ENCODE data around the gene DDR2.

Gene DDR2

GRCh38 chr1:162671664-162672410, 39.6 kb downstream of the DDR2 start:
- CTCF ChIA-PET, result no interaction called here
- no peak for DNase-seq (ENCODE audit: extremely low spot score)
- POLR2A ChIA-PET, result no interaction called here
- TF ChIP-seq FOXA1 (IDR thresholded peaks at IDR 0.05) (no peak), HDGF (IDR thresholded peaks at IDR 0.05; ENCODE audit: borderline replicate concordance) (no peak), FOXM1 (IDR thresholded peaks at IDR 0.05; ENCODE audit: borderline replicate concordance) (no peak), LEF1 (IDR thresholded peaks at IDR 0.05; ENCODE audit: borderline replicate concordance) (no peak), ZNF384 (IDR thresholded peaks at IDR 0.05) (no peak), ELF4 (IDR thresholded peaks at IDR 0.05) (no peak), SUZ12 (IDR thresholded peaks at IDR 0.05) (no peak), L3MBTL2 (conservative IDR thresholded peaks at IDR 0.05) (no peak), PKNOX1 (IDR thresholded peaks at IDR 0.05) (no peak), NFRKB (IDR thresholded peaks at IDR 0.05) (no peak)

GRCh38 chr1:162672622-162673260, 40.5 kb downstream of the DDR2 start:
- ChIA-PET POLR2A (no interaction called here), CTCF (no interaction called here)
- TF ChIP-seq ARNT (IDR thresholded peaks at IDR 0.05), result no peak
- TF ChIP-seq FOXK2 (IDR thresholded peaks at IDR 0.05), result no peak
- TF ChIP-seq ZNF384 (IDR thresholded peaks at IDR 0.05), result no peak
- TF ChIP-seq CTBP1 (IDR thresholded peaks at IDR 0.05; ENCODE audit: borderline replicate concordance), result no peak
- TF ChIP-seq TARDBP (IDR thresholded peaks at IDR 0.05), result no peak
- no peak for TF ChIP-seq ELF4 (IDR thresholded peaks at IDR 0.05)
- TF ChIP-seq PKNOX1 (IDR thresholded peaks at IDR 0.05), result no peak
- no peak for TF ChIP-seq SUZ12 (IDR thresholded peaks at IDR 0.05)
- TF ChIP-seq L3MBTL2 (conservative IDR thresholded peaks at IDR 0.05), result no peak
- no peak for TF ChIP-seq FOXM1 (IDR thresholded peaks at IDR 0.05; ENCODE audit: borderline replicate concordance)
- TF ChIP-seq NFRKB (IDR thresholded peaks at IDR 0.05), result no peak
- TF ChIP-seq FOXA1 (IDR thresholded peaks at IDR 0.05), result no peak
- TF ChIP-seq HDGF (IDR thresholded peaks at IDR 0.05; ENCODE audit: borderline replicate concordance), result no peak
- TF ChIP-seq LEF1 (IDR thresholded peaks at IDR 0.05; ENCODE audit: borderline replicate concordance), result no peak
- no peak for TF ChIP-seq BHLHE40 (IDR thresholded peaks at IDR 0.05; ENCODE audit: borderline replicate concordance)
- no peak for TF ChIP-seq SP1 (IDR thresholded peaks at IDR 0.05)
- DNase-seq (ENCODE audit: extremely low spot score), result no peak

GRCh38 chr1:162674034-162674608, 41.9 kb downstream of the DDR2 start:
- TF ChIP-seq HDGF (IDR thresholded peaks at IDR 0.05; ENCODE audit: borderline replicate concordance), result no peak
- TF ChIP-seq PKNOX1 (IDR thresholded peaks at IDR 0.05), result no peak
- no peak for TF ChIP-seq TARDBP (IDR thresholded peaks at IDR 0.05)
- TF ChIP-seq ZNF384 (IDR thresholded peaks at IDR 0.05), result no peak
- TF ChIP-seq L3MBTL2 (conservative IDR thresholded peaks at IDR 0.05), result no peak
- TF ChIP-seq NFRKB (IDR thresholded peaks at IDR 0.05), result no peak
- no peak for TF ChIP-seq ELF4 (IDR thresholded peaks at IDR 0.05)
- TF ChIP-seq FOXA1 (IDR thresholded peaks at IDR 0.05), result no peak
- DNase-seq (ENCODE audit: extremely low spot score), result no peak
- ChIA-PET POLR2A (no interaction called here), CTCF (no interaction called here)

GRCh38 chr1:162676087-162676486, 43.8 kb downstream of the DDR2 start:
- POLR2A ChIA-PET, result no interaction called here
- no peak for DNase-seq (ENCODE audit: extremely low spot score)
- CTCF ChIA-PET, result no interaction called here
- TF ChIP-seq FOXA1 (IDR thresholded peaks at IDR 0.05) (no peak), ELF4 (IDR thresholded peaks at IDR 0.05) (no peak), ZNF384 (IDR thresholded peaks at IDR 0.05) (no peak), ARNT (IDR thresholded peaks at IDR 0.05) (no peak), HDGF (IDR thresholded peaks at IDR 0.05; ENCODE audit: borderline replicate concordance) (no peak), FOXK2 (IDR thresholded peaks at IDR 0.05) (no peak), CTBP1 (IDR thresholded peaks at IDR 0.05; ENCODE audit: borderline replicate concordance) (no peak), LEF1 (IDR thresholded peaks at IDR 0.05; ENCODE audit: borderline replicate concordance) (no peak), L3MBTL2 (conservative IDR thresholded peaks at IDR 0.05) (no peak), SUZ12 (IDR thresholded peaks at IDR 0.05) (no peak), BHLHE40 (IDR thresholded peaks at IDR 0.05; ENCODE audit: borderline replicate concordance) (no peak), PKNOX1 (IDR thresholded peaks at IDR 0.05) (no peak), NFRKB (IDR thresholded peaks at IDR 0.05) (no peak), FOXM1 (IDR thresholded peaks at IDR 0.05; ENCODE audit: borderline replicate concordance) (no peak), SP1 (IDR thresholded peaks at IDR 0.05) (no peak), TARDBP (IDR thresholded peaks at IDR 0.05) (no peak)

- TF ChIP-seq LEF1 (IDR thresholded peaks at IDR 0.05; ENCODE audit: borderline replicate concordance), result no peak
- no peak for TF ChIP-seq PKNOX1 (IDR thresholded peaks at IDR 0.05)
- TF ChIP-seq ELF4 (IDR thresholded peaks at IDR 0.05), result no peak
- TF ChIP-seq CTBP1 (IDR thresholded peaks at IDR 0.05; ENCODE audit: borderline replicate concordance), result no peak
- TF ChIP-seq TARDBP (IDR thresholded peaks at IDR 0.05), result no peak
- TF ChIP-seq SUZ12 (IDR thresholded peaks at IDR 0.05), result no peak
- TF ChIP-seq L3MBTL2 (conservative IDR thresholded peaks at IDR 0.05), result no peak
- TF ChIP-seq SP1 (IDR thresholded peaks at IDR 0.05), result no peak
- TF ChIP-seq HDGF (IDR thresholded peaks at IDR 0.05; ENCODE audit: borderline replicate concordance), result no peak
- no peak for TF ChIP-seq FOXA1 (IDR thresholded peaks at IDR 0.05)
- no peak for TF ChIP-seq FOXK2 (IDR thresholded peaks at IDR 0.05)
- no peak for TF ChIP-seq ARNT (IDR thresholded peaks at IDR 0.05)
- no peak for TF ChIP-seq BHLHE40 (IDR thresholded peaks at IDR 0.05; ENCODE audit: borderline replicate concordance)
- no peak for TF ChIP-seq NFRKB (IDR thresholded peaks at IDR 0.05)
- ChIA-PET POLR2A (no interaction called here), CTCF (no interaction called here)
- no peak for DNase-seq (ENCODE audit: extremely low spot score)
Observed at GRCh38 chr1:162676750-162677149, 44.5 kb downstream of the DDR2 start.

Data from HEK293T (cell line).